GM23338 (cell line): ENCODE data around the gene SDC3. TPM values are rescaled to one million over a fixed set of nuclear protein-coding genes. Genes with fewer than 3 reads are reported as not detected.

ENCODE experiments used
- ATAC-seq: fragments of 200-7000 bp; cut with Tn5 transposase; 3 replicates; pipeline ENCODE4 v1.9.1; 2020
- DNase-seq: peaks from one replicate; pipeline ENCODE4 v3.0.0-alpha.2; 2015; ENCODE audit warnings: low spot score
- H2AFZ ChIP-seq: fragments of 200-600 bp; sonication (generic); 2 replicates; pipeline ENCODE4 v1.8.0; 2016; ENCODE audit warnings: antibody characterized with exemption, mild to moderate bottlenecking, moderate library complexity
- H3F3A ChIP-seq: fragments of 200-600 bp; sonication (generic); replicated peaks from 2 replicates; pipeline ENCODE4 v1.8.0; 2017; ENCODE audit warnings: antibody characterized with exemption, mixed run types, low read depth
- H3K27ac ChIP-seq: fragments of 200-600 bp; sonication (generic); 2 replicates; pipeline ENCODE4 v1.6.1; 2016; ENCODE audit warnings: low read depth
- H3K27me3 ChIP-seq: fragments of 200-600 bp; sonication (generic); 2 replicates; pipeline ENCODE4 v1.8.0; 2016; ENCODE audit warnings: mild to moderate bottlenecking, mixed run types, moderate library complexity; ENCODE audit not compliant: insufficient read depth
- H3K36me3 ChIP-seq: fragments of 200-600 bp; sonication (generic); 2 replicates; pipeline ENCODE4 v1.8.0; 2016; ENCODE audit warnings: mild to moderate bottlenecking; ENCODE audit not compliant: insufficient read depth
- H3K4me1 ChIP-seq: fragments of 200-600 bp; sonication (generic); 2 replicates; pipeline ENCODE4 v1.8.0; 2016; ENCODE audit warnings: mild to moderate bottlenecking, moderate library complexity; ENCODE audit not compliant: insufficient read depth
- H3K4me2 ChIP-seq: fragments of 200-600 bp; sonication (generic); 2 replicates; pipeline ENCODE4 v1.7.1; 2017; ENCODE audit warnings: mixed run types
- H3K4me3 ChIP-seq: fragments of 200-600 bp; sonication (generic); 2 replicates; pipeline ENCODE4 v1.6.1; 2016; ENCODE audit warnings: mixed run types
- H3K79me2 ChIP-seq: fragments of 200-600 bp; sonication (generic); replicated peaks from 2 replicates; pipeline ENCODE4 v1.8.0; 2017; ENCODE audit warnings: mild to moderate bottlenecking; ENCODE audit not compliant: insufficient read depth
- H3K9me2 ChIP-seq: fragments of 200-600 bp; sonication (generic); 2 replicates; pipeline ENCODE4 v1.8.0; 2017; ENCODE audit not compliant: insufficient read depth
- H4K20me1 ChIP-seq: fragments of 200-600 bp; sonication (generic); replicated peaks from 2 replicates; pipeline ENCODE4 v1.8.0; 2017; ENCODE audit warnings: mild to moderate bottlenecking; ENCODE audit not compliant: insufficient read depth
- H3K27ac Mint-ChIP-seq: 2 replicates; pipeline ENCODE4 v1.8.0; 2020; ENCODE audit warnings: inconsistent platforms, mild to moderate bottlenecking, moderate library complexity, mixed read lengths
- H3K27me3 Mint-ChIP-seq: 3 replicates; pipeline ENCODE4 v1.8.0; 2022; ENCODE audit warnings: low read depth, mild to moderate bottlenecking, moderate library complexity, mixed read lengths, inconsistent platforms; ENCODE audit not compliant: insufficient read depth, poor library complexity
- H3K36me3 Mint-ChIP-seq: 3 replicates; pipeline ENCODE4 v1.8.0; 2021; ENCODE audit warnings: low read depth, mild to moderate bottlenecking, inconsistent platforms, moderate library complexity, mixed read lengths
- H3K4me1 Mint-ChIP-seq: 3 replicates; pipeline ENCODE4 v1.8.0; 2020; ENCODE audit warnings: mild to moderate bottlenecking, inconsistent platforms, mixed read lengths
- H3K4me3 Mint-ChIP-seq: 3 replicates; pipeline ENCODE4 v1.8.0; 2021; ENCODE audit warnings: moderate library complexity, mild to moderate bottlenecking, inconsistent platforms, mixed read lengths
- H3K9me3 Mint-ChIP-seq: 3 replicates; pipeline ENCODE4 v1.8.0; 2020; ENCODE audit warnings: moderate library complexity, mild to moderate bottlenecking, inconsistent platforms, mixed read lengths
- CREB1 ChIP-seq: fragments of 250-450 bp; sonication (Bioruptor Pico); IDR thresholded peaks from 2 replicates; pipeline ENCODE4 v1.5.0; 2020; ENCODE audit warnings: low read depth, mild to moderate bottlenecking, moderate library complexity
- CTCF ChIP-seq, 2 experiments: fragments of 200-600 bp in 1 of 2; sonication (generic) in 1 of 2; conservative IDR thresholded peaks; 2 replicates each; pipeline versions ENCODE4 v1.5.1 to v1.6.1; 2016 to 2017; ENCODE audit warnings: antibody characterized with exemption in 2 of 2, low read depth in 2 of 2, mild to moderate bottlenecking in 2 of 2, moderate library complexity in 1 of 2
- ETS1 ChIP-seq: IDR thresholded peaks from 2 replicates; pipeline ENCODE4 v1.6.1; 2016; ENCODE audit warnings: antibody characterized with exemption
- EZH2 ChIP-seq: fragments of 200-600 bp; sonication (generic); IDR thresholded peaks from one replicate; pipeline ENCODE4 v1.8.0; 2017; ENCODE audit warnings: antibody characterized with exemption, mild to moderate bottlenecking, low read depth; ENCODE audit not compliant: unreplicated experiment
- EZH2phosphoT487 ChIP-seq: fragments of 200-600 bp; sonication (generic); IDR thresholded peaks from one replicate; pipeline ENCODE4 v1.8.1; 2018; ENCODE audit warnings: antibody characterized with exemption; ENCODE audit not compliant: unreplicated experiment
- JUNB ChIP-seq: IDR thresholded peaks from one replicate; pipeline ENCODE4 v1.6.1; 2016; ENCODE audit warnings: antibody characterized with exemption; ENCODE audit not compliant: unreplicated experiment
- NANOG ChIP-seq: IDR thresholded peaks from 2 replicates; pipeline ENCODE4 v1.6.1; 2016; ENCODE audit warnings: antibody characterized with exemption, borderline replicate concordance
- POLR2AphosphoS5 ChIP-seq: IDR thresholded peaks from 2 replicates; pipeline ENCODE4 v1.6.1; 2016; ENCODE audit warnings: antibody characterized with exemption, low read depth
- REST ChIP-seq: IDR thresholded peaks from one replicate; pipeline ENCODE4 v1.6.1; 2018; ENCODE audit warnings: antibody characterized with exemption; ENCODE audit not compliant: unreplicated experiment
- STAT1 ChIP-seq: IDR thresholded peaks from one replicate; pipeline ENCODE4 v1.6.1; 2016; ENCODE audit warnings: antibody characterized with exemption; ENCODE audit not compliant: unreplicated experiment
- ZNF114 ChIP-seq: fragments of 250-450 bp; sonication (Bioruptor Pico); IDR thresholded peaks from 2 replicates; pipeline ENCODE4 v1.5.0; 2020; ENCODE audit warnings: mild to moderate bottlenecking, moderate library complexity
- ZNF331 ChIP-seq: fragments of 250-450 bp; sonication (Bioruptor Pico); IDR thresholded peaks from 2 replicates; pipeline ENCODE4 v1.5.0; 2020; ENCODE audit warnings: low read depth, mild to moderate bottlenecking, moderate library complexity
- ZNF462 ChIP-seq: fragments of 250-450 bp; sonication (Bioruptor Pico); IDR thresholded peaks from 2 replicates; pipeline ENCODE4 v1.5.0; 2020; ENCODE audit warnings: mild to moderate bottlenecking, moderate library complexity
- polyA plus RNA-seq: library from polyadenylated mRNA; unstranded; fragments of >200 nt; fragmentation: Nextera tagmentation; extraction: Ambion mirVana; gene quantifications from 2 replicates; pipeline ENCODE4 v1.2.1, GENCODE V29; 2016
- total RNA-seq: library from RNA; depleted of rRNA; stranded (reverse); fragments of >200 nt; shearing (Covaris generic); gene quantifications from 2 replicates; pipeline ENCODE4 v1.2.3, GENCODE V29; 2014

Gene SDC3
- total and polyA plus RNA-seq, 2 experiments from 2014 or later, result 5.2 to 29.7 TPM

GRCh38 chr1:30953685-30954084 is 45.1 kb upstream of the SDC3 start:
- ATAC-seq, result no peak
- DNase-seq, result no peak
- Mint-ChIP-seq H3K27me3 (peaks cover 7% of the 10 kb centered on the region), H3K27ac (no peak overlapping the region), H3K4me1 (no peaks in the 10 kb centered on the region; the same call in 2 of the 3 replicates), H3K4me3 (no peak overlapping the region), H3K9me3 (no peaks in the 10 kb centered on the region), H3K36me3 (peaks cover 82% of the 10 kb centered on the region)
- Histone ChIP-seq H3K27ac (peak overlapping the region; percentile 45; the same call in 1 of the 2 replicates), H3K4me2 (no peak overlapping the region), H3K27me3 (no peaks in the 10 kb centered on the region), H3K4me1 (no peaks in the 10 kb centered on the region), H2AFZ (no peak overlapping the region), H3K9me2 (no peaks in the 10 kb centered on the region), H4K20me1 (peaks cover 50% of the 10 kb centered on the region), H3F3A (0 out of 2 replicates have a peak, but pooled peaks cover under 1% of the 10 kb centered on the region), H3K36me3 (peaks cover 62% of the 10 kb centered on the region), H3K79me2 (peaks cover 85% of the 10 kb centered on the region), H3K4me3 (no peak overlapping the region)
- TF ChIP-seq CREB1 (CRISPR knock-in tag) (no peak), EZH2 (no peak), POLR2AphosphoS5 (no peak), ZNF114 (CRISPR knock-in tag) (no peak), ZNF462 (CRISPR knock-in tag) (no peak), EZH2phosphoT487 (no peak), ETS1 (no peak), CTCF (conservative IDR thresholded peaks at IDR 0.05; ENCODE audit: low read depth in 2 of 2) (no peak), JUNB (no peak), NANOG (no peak), ZNF331 (CRISPR knock-in tag) (no peak), REST (no peak), STAT1 (no peak)
